HFFc6 (cell line): ENCODE measurements around the gene RIMKLA. TPM values are rescaled to one million over a fixed set of nuclear protein-coding genes. Genes with fewer than 3 reads are reported as not detected.

Experiments used
- DNase-seq: peaks from one replicate; pipeline ENCODE4 v3.0.0-alpha.2; 2018
- H3K27ac Mint-ChIP-seq: 2 replicates; pipeline ENCODE4 v1.8.0; 2020; ENCODE audit warnings: mild to moderate bottlenecking, mixed read lengths
- H3K27me3 Mint-ChIP-seq: 2 replicates; pipeline ENCODE4 v1.8.0; 2021; ENCODE audit warnings: mild to moderate bottlenecking, moderate library complexity, mixed read lengths; ENCODE audit not compliant: insufficient read depth
- H3K36me3 Mint-ChIP-seq: 2 replicates; pipeline ENCODE4 v1.8.0; 2021; ENCODE audit warnings: low read depth, mixed read lengths
- H3K4me1 Mint-ChIP-seq: 2 replicates; pipeline ENCODE4 v1.8.0; 2020; ENCODE audit warnings: low read depth, mixed read lengths
- H3K4me3 Mint-ChIP-seq: 2 replicates; pipeline ENCODE4 v1.8.0; 2020; ENCODE audit warnings: mild to moderate bottlenecking, moderate library complexity, mixed read lengths
- H3K9me3 Mint-ChIP-seq: 2 replicates; pipeline ENCODE4 v1.8.0; 2020; ENCODE audit warnings: mild to moderate bottlenecking, mixed read lengths
- total RNA-seq, 6 experiments: library from RNA; stranded (reverse); fragmentation: NEBNext Ultra II Directional; extraction: Animal tissue kit (Norgen Biotek cat#: 25700); gene quantifications; 2 replicates in 1 of 6; 3 replicates in 5 of 6; pipeline ENCODE4 v1.2.3, GENCODE V29; 2021
- TF ChIP-seq, protein P1 (sequence below): fragments of 200-600 bp; sonication (generic); IDR thresholded peaks from 2 replicates; pipeline ENCODE4 v1.5.0; 2021; ENCODE audit warnings: antibody characterized with exemption, mild to moderate bottlenecking

RIMKLA gene
- total RNA-seq, 6 experiments from 2014 or later = not detected

DNA sequence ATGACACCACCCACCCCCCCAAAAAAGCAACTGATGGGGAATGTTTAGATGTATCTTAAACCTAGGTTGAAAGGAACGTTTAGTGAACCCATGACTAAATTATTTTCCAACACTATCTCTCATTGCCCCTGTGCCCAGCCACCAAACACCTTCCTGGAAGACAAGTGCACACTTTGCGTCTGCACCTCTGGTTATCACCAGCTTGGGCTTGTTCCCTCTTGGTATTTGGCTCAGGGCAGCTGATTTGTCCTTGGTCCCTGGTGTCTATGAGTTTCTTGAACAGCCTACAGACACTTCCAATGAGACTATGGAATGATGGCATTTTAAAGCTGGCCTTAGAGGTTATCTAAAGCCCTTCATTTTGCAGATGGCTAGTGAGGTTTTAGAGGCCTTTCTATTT is 15.5 kb upstream of the RIMKLA start:
- H3K4me3 Mint-ChIP-seq = no peak overlapping the region
- peaks cover 12% of the 10 kb centered on the region for H3K27me3 Mint-ChIP-seq
- TF ChIP-seq, protein P1, sequence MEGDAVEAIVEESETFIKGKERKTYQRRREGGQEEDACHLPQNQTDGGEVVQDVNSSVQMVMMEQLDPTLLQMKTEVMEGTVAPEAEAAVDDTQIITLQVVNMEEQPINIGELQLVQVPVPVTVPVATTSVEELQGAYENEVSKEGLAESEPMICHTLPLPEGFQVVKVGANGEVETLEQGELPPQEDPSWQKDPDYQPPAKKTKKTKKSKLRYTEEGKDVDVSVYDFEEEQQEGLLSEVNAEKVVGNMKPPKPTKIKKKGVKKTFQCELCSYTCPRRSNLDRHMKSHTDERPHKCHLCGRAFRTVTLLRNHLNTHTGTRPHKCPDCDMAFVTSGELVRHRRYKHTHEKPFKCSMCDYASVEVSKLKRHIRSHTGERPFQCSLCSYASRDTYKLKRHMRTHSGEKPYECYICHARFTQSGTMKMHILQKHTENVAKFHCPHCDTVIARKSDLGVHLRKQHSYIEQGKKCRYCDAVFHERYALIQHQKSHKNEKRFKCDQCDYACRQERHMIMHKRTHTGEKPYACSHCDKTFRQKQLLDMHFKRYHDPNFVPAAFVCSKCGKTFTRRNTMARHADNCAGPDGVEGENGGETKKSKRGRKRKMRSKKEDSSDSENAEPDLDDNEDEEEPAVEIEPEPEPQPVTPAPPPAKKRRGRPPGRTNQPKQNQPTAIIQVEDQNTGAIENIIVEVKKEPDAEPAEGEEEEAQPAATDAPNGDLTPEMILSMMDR = no peak
- DNase-seq = no peak
- H3K9me3 Mint-ChIP-seq = no peaks in the 10 kb centered on the region
- H3K4me1 Mint-ChIP-seq = no peaks in the 10 kb centered on the region
- no peaks in the 10 kb centered on the region for H3K36me3 Mint-ChIP-seq
- H3K27ac Mint-ChIP-seq = no peak overlapping the region

DNA sequence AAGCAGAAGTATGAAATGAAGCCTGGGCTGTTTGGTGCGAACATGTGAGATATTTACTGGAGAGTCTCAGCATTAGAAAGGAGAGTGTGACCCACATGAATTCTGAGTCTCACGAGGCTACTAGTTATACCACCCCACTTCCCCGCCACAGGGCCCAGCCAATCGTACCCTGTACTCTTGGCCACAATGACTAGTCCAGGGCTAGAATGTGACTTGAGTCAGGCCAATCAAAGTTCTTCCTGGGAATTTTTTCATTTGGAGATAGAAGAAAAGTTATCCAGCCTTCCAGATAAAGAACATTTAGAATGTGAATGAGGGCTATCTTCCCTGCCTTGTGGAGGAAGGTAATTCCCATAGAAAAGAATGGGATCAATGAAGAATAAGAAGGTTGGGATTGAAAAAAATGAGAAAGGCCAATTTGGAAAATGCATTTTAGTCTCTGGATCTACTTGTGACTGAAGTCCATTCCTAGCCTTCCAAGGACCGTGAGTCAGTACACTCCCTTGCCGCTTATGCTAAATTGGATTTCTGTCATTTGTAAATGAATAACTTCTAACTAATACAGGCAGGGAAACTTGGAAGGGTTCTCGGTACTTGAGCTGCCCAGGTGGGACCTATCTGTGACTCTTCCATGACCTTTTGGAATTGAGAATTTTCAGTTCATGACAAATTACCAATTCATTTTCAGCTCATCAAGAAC is 12.3 kb upstream of the RIMKLA start:
- no peak for DNase-seq
- Mint-ChIP-seq H3K27me3 (peaks cover 15% of the 10 kb centered on the region), H3K4me1 (no peaks in the 10 kb centered on the region), H3K36me3 (no peaks in the 10 kb centered on the region), H3K4me3 (no peak overlapping the region), H3K9me3 (no peaks in the 10 kb centered on the region), H3K27ac (no peak overlapping the region)
- TF ChIP-seq, protein P1 = no peak

DNA sequence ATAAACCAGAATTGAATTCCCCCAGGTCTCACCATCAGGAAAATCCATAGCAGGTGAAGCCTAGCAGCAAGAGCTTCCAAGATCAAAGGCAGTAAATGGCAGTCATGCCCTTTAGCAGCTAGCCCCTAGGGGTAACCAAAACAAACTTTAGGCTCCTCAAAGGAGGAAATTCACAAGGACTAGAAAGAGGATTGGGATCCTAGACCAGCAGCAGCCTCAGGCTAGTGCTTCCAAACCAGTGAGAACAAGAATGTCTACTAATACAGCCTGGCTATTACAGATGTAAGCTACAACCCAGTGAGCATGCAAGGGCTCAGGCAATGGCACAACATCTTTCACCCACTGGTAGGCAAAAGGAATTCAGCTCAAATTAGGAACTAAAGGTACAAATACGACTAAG is 11.1 kb upstream of the RIMKLA start:
- Mint-ChIP-seq H3K27me3 (peaks cover 12% of the 10 kb centered on the region), H3K27ac (no peak overlapping the region), H3K9me3 (no peaks in the 10 kb centered on the region), H3K4me3 (no peak overlapping the region), H3K36me3 (no peaks in the 10 kb centered on the region), H3K4me1 (no peaks in the 10 kb centered on the region)
- TF ChIP-seq, protein P1 = no peak
- DNase-seq = no peak

DNA sequence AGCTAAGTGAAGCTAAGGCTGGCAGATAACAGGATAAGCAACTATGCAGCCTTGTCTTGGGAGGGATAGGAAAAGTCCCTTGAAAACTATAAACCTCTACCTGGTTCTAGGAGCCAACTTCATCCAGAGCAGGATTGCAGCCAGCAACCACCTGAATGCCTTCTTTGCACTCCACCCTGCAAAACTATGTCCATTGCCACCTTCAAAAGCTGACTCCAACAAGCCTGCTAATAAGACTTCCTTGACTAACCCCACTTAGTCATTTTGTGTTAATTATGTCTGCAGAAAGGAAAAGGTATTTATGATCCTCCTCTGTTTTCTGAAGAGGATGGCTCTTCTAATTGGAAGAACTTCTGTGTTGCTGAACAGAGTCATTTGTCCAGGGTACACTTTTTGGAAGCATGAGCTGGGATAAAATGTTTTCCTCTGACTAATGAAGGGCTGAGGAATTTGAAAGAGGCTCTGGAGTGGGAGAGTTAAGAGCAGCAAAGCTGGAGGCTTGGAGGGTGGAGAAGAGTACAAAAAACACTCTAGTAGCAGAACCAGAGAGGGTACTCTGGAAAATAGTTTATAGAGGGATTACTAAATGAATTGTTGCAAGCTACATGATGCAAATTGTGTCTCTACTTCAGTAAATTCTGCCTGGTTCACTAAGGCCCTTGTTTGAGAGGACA is 9.6 kb upstream of the RIMKLA start:
- DNase-seq = no peak

DNA sequence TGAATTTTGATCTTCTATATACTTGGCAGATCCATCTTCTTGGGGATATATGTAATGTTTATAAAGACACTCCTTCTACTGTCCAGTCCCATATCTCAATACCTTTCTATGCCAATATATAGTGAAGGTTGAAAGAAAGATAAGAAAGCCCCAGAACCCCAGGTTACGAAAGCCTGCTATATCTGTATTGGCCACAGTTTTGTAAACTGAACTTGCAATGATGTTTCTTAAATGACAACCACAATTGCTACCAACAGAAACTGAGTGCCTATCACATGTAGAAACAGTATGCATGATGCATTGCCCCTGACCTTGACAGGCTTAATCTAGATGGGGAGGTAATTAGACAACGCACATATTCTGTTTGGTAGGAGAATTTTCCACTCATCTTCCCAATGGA is 7.8 kb upstream of the RIMKLA start:
- H3K27ac Mint-ChIP-seq = no peak overlapping the region
- peaks cover 21% of the 10 kb centered on the region for H3K27me3 Mint-ChIP-seq

More for the DNA sequence above, 9.6 kb upstream of the RIMKLA start:
- Mint-ChIP-seq H3K9me3 (no peaks in the 10 kb centered on the region), H3K27ac (no peak overlapping the region), H3K4me1 (no peaks in the 10 kb centered on the region), H3K4me3 (no peak overlapping the region), H3K36me3 (no peaks in the 10 kb centered on the region), H3K27me3 (peaks cover 8% of the 10 kb centered on the region)
- TF ChIP-seq, protein P1 = no peak

More for the DNA sequence above, 7.8 kb upstream of the RIMKLA start:
- Mint-ChIP-seq H3K4me1 (no peaks in the 10 kb centered on the region), H3K4me3 (no peak overlapping the region), H3K9me3 (no peaks in the 10 kb centered on the region), H3K36me3 (no peaks in the 10 kb centered on the region)
- no peak for DNase-seq
- TF ChIP-seq, protein P1 = no peak
